Measurements from ENCODE around the gene PGBD5. TPM values are rescaled to one million over a fixed set of nuclear protein-coding genes. Genes with fewer than 3 reads are reported as not detected.
A peak's percentile ranks its signal among the peaks of the same experiment; 100 is the strongest.

PGBD5 gene
- total RNA-seq, 1 experiment from 2014 or later: 34.7 TPM

- Histone ChIP-seq H3K27me3 (ENCODE audit: control insufficient read depth, insufficient read depth, low read length) (no peaks in the 10 kb centered on the region), H3K36me3 (replicated peaks; ENCODE audit: control insufficient read depth, insufficient read depth, low read length) (no peaks in the 10 kb centered on the region), H3K4me3 (ENCODE audit: insufficient read depth, low read depth, low read length) (no peak overlapping the region)
- no peak for DNase-seq
These were observed 60.3 kb downstream of the PGBD5 start for GRCh38 chr1:230365723-230366307.

GRCh38 chr1:230362949-230363348 is 63.2 kb downstream of the PGBD5 start:
- no peaks in the 10 kb centered on the region for H3K36me3 ChIP-seq (replicated peaks; ENCODE audit: control insufficient read depth, insufficient read depth, low read length)
- H3K27me3 ChIP-seq (ENCODE audit: control insufficient read depth, insufficient read depth, low read length): no peaks in the 10 kb centered on the region
- no peak for DNase-seq
- H3K4me3 ChIP-seq (ENCODE audit: insufficient read depth, low read depth, low read length): no peak overlapping the region

GRCh38 chr1:230361941-230362340 is 64.2 kb downstream of the PGBD5 start:
- Histone ChIP-seq H3K4me3 (ENCODE audit: insufficient read depth, low read depth, low read length) (no peak overlapping the region), H3K36me3 (replicated peaks; ENCODE audit: control insufficient read depth, insufficient read depth, low read length) (no peaks in the 10 kb centered on the region), H3K27me3 (ENCODE audit: control insufficient read depth, insufficient read depth, low read length) (no peaks in the 10 kb centered on the region)
- no peak for DNase-seq

GRCh38 chr1:230359992-230360668 is 66.0 kb downstream of the PGBD5 start:
- Histone ChIP-seq H3K36me3 (replicated peaks; ENCODE audit: control insufficient read depth, insufficient read depth, low read length) (peaks cover 2% of the 10 kb centered on the region; the same call in 1 of the 2 replicates), H3K27me3 (ENCODE audit: control insufficient read depth, insufficient read depth, low read length) (no peaks in the 10 kb centered on the region), H3K4me3 (ENCODE audit: insufficient read depth, low read depth, low read length) (no peak overlapping the region)
- DNase-seq: no peak

- Histone ChIP-seq H3K4me3 (ENCODE audit: insufficient read depth, low read depth, low read length) (no peak overlapping the region), H3K36me3 (replicated peaks; ENCODE audit: control insufficient read depth, insufficient read depth, low read length) (peaks cover 4% of the 10 kb centered on the region), H3K27me3 (ENCODE audit: control insufficient read depth, insufficient read depth, low read length) (no peaks in the 10 kb centered on the region)
- peak; percentile 66 for DNase-seq
These were observed 69.0 kb downstream of the PGBD5 start for GRCh38 chr1:230356869-230357794.

- no peak for DNase-seq
- Histone ChIP-seq H3K27me3 (ENCODE audit: control insufficient read depth, insufficient read depth, low read length) (no peaks in the 10 kb centered on the region), H3K36me3 (replicated peaks; ENCODE audit: control insufficient read depth, insufficient read depth, low read length) (peaks cover 4% of the 10 kb centered on the region), H3K4me3 (ENCODE audit: insufficient read depth, low read depth, low read length) (no peak overlapping the region)
These were observed 69.9 kb downstream of the PGBD5 start for GRCh38 chr1:230356190-230356589.

GRCh38 chr1:230355594-230355993 is 70.5 kb downstream of the PGBD5 start:
- Histone ChIP-seq H3K27me3 (ENCODE audit: control insufficient read depth, insufficient read depth, low read length) (no peaks in the 10 kb centered on the region), H3K4me3 (ENCODE audit: insufficient read depth, low read depth, low read length) (no peak overlapping the region), H3K36me3 (replicated peaks; ENCODE audit: control insufficient read depth, insufficient read depth, low read length) (peaks cover 9% of the 10 kb centered on the region)
- no peak for DNase-seq

GRCh38 chr1:230355128-230355527 is 71.0 kb downstream of the PGBD5 start:
- no peak overlapping the region for H3K4me3 ChIP-seq (ENCODE audit: insufficient read depth, low read depth, low read length)
- H3K36me3 ChIP-seq (replicated peaks; ENCODE audit: control insufficient read depth, insufficient read depth, low read length): peaks cover 12% of the 10 kb centered on the region
- H3K27me3 ChIP-seq (ENCODE audit: control insufficient read depth, insufficient read depth, low read length): no peaks in the 10 kb centered on the region
- DNase-seq: no peak

- Histone ChIP-seq H3K27me3 (ENCODE audit: control insufficient read depth, insufficient read depth, low read length) (no peaks in the 10 kb centered on the region), H3K4me3 (ENCODE audit: insufficient read depth, low read depth, low read length) (no peak overlapping the region), H3K36me3 (replicated peaks; ENCODE audit: control insufficient read depth, insufficient read depth, low read length) (peaks cover 15% of the 10 kb centered on the region)
- DNase-seq: no peak
These were observed 72.1 kb downstream of the PGBD5 start for GRCh38 chr1:230354005-230354404.

- no peak for DNase-seq
- Histone ChIP-seq H3K36me3 (replicated peaks; ENCODE audit: control insufficient read depth, insufficient read depth, low read length) (peaks cover 15% of the 10 kb centered on the region), H3K27me3 (ENCODE audit: control insufficient read depth, insufficient read depth, low read length) (no peaks in the 10 kb centered on the region), H3K4me3 (ENCODE audit: insufficient read depth, low read depth, low read length) (no peak overlapping the region)
These were observed 73.6 kb downstream of the PGBD5 start for GRCh38 chr1:230352537-230352936.

- peaks cover 15% of the 10 kb centered on the region for H3K36me3 ChIP-seq (replicated peaks; ENCODE audit: control insufficient read depth, insufficient read depth, low read length)
- no peak for DNase-seq
These were observed 74.1 kb downstream of the PGBD5 start for GRCh38 chr1:230351983-230352382.

GRCh38 chr1:230351514-230351913 is 74.6 kb downstream of the PGBD5 start:
- H3K36me3 ChIP-seq (replicated peaks; ENCODE audit: control insufficient read depth, insufficient read depth, low read length): peaks cover 13% of the 10 kb centered on the region
- DNase-seq: no peak

More at GRCh38 chr1:230351983-230352382, 74.1 kb downstream of the PGBD5 start:
- Histone ChIP-seq H3K4me3 (ENCODE audit: insufficient read depth, low read depth, low read length) (no peak overlapping the region), H3K27me3 (ENCODE audit: control insufficient read depth, insufficient read depth, low read length) (no peaks in the 10 kb centered on the region)

GRCh38 chr1:230350208-230350921 is 75.8 kb downstream of the PGBD5 start:
- Histone ChIP-seq H3K36me3 (replicated peaks; ENCODE audit: control insufficient read depth, insufficient read depth, low read length) (peaks cover 13% of the 10 kb centered on the region), H3K27me3 (ENCODE audit: control insufficient read depth, insufficient read depth, low read length) (no peaks in the 10 kb centered on the region), H3K4me3 (ENCODE audit: insufficient read depth, low read depth, low read length) (no peak overlapping the region)
- no peak for DNase-seq

More at GRCh38 chr1:230351514-230351913, 74.6 kb downstream of the PGBD5 start:
- Histone ChIP-seq H3K27me3 (ENCODE audit: control insufficient read depth, insufficient read depth, low read length) (no peaks in the 10 kb centered on the region), H3K4me3 (ENCODE audit: insufficient read depth, low read depth, low read length) (no peak overlapping the region)

GRCh38 chr1:230349020-230349393 is 77.1 kb downstream of the PGBD5 start:
- H3K4me3 ChIP-seq (ENCODE audit: insufficient read depth, low read depth, low read length): no peak overlapping the region
- H3K27me3 ChIP-seq (ENCODE audit: control insufficient read depth, insufficient read depth, low read length): no peaks in the 10 kb centered on the region
- peaks cover 11% of the 10 kb centered on the region for H3K36me3 ChIP-seq (replicated peaks; ENCODE audit: control insufficient read depth, insufficient read depth, low read length)
- no peak for DNase-seq

Measured in H7 (cell line).